H9 (cell line): ENCODE measurements around the gene DALRD3. TPM values are rescaled to one million over a fixed set of nuclear protein-coding genes. Genes with fewer than 3 reads are reported as not detected.
A peak's percentile ranks its signal among the peaks of the same experiment; 100 is the strongest.

ENCODE experiments used
- DNase-seq: peaks from one replicate; pipeline ENCODE4 v3.0.0-alpha.2; 2017
- H2AFZ ChIP-seq: one replicate; pipeline ENCODE4 v1.6.1; 2013; ENCODE audit warnings: mild to moderate bottlenecking, low read length, control low read depth, moderate library complexity
- H2AK5ac ChIP-seq: 2 replicates; pipeline ENCODE4 v1.6.1; 2013; ENCODE audit warnings: low read length, control low read depth, mixed read lengths; ENCODE audit not compliant: insufficient read length
- H2BK120ac ChIP-seq: one replicate; pipeline ENCODE4 v1.6.1; 2013; ENCODE audit warnings: low read depth, mild to moderate bottlenecking, low read length, control low read depth, inconsistent platforms; ENCODE audit not compliant: poor library complexity, severe bottlenecking
- H2BK12ac ChIP-seq: 2 replicates; pipeline ENCODE4 v1.6.1; 2013; ENCODE audit warnings: low read length, control low read depth, mixed read lengths, low read depth; ENCODE audit not compliant: insufficient read length
- H2BK15ac ChIP-seq: 2 replicates; pipeline ENCODE4 v1.6.1; 2013; ENCODE audit warnings: low read depth, low read length, control low read depth
- H2BK20ac ChIP-seq: one replicate; pipeline ENCODE4 v1.6.1; 2013; ENCODE audit warnings: low read depth, mild to moderate bottlenecking, low read length, control low read depth, inconsistent platforms; ENCODE audit not compliant: poor library complexity, severe bottlenecking
- H2BK5ac ChIP-seq: 2 replicates; pipeline ENCODE4 v1.6.1; 2013; ENCODE audit warnings: low read length, control low read depth, mixed read lengths; ENCODE audit not compliant: insufficient read length
- H3K14ac ChIP-seq: 2 replicates; pipeline ENCODE4 v1.6.1; 2013; ENCODE audit warnings: low read length, control low read depth; ENCODE audit not compliant: insufficient read depth
- H3K18ac ChIP-seq: 2 replicates; pipeline ENCODE4 v1.6.1; 2013; ENCODE audit warnings: low read depth, mild to moderate bottlenecking, mixed read lengths, low read length, control low read depth; ENCODE audit not compliant: insufficient read length
- H3K23ac ChIP-seq: 2 replicates; pipeline ENCODE4 v1.6.1; 2013; ENCODE audit warnings: low read length, control low read depth, mixed read lengths, low read depth; ENCODE audit not compliant: insufficient read length
- H3K23me2 ChIP-seq: 2 replicates; pipeline ENCODE4 v1.6.1; 2013; ENCODE audit warnings: low read depth, mild to moderate bottlenecking, mixed read lengths, low read length, control low read depth; ENCODE audit not compliant: insufficient read length, poor library complexity, severe bottlenecking
- H3K27ac ChIP-seq: 2 replicates; pipeline ENCODE4 v1.5.1; 2013; ENCODE audit warnings: low read length, control low read depth, mixed read lengths, low read depth; ENCODE audit not compliant: insufficient read length
- H3K27me3 ChIP-seq: 2 replicates; pipeline ENCODE4 v1.6.1; 2013; ENCODE audit warnings: low read length, control low read depth, inconsistent platforms; ENCODE audit not compliant: insufficient read depth
- H3K4ac ChIP-seq: 2 replicates; pipeline ENCODE4 v1.6.1; 2013; ENCODE audit warnings: low read depth, mild to moderate bottlenecking, control low read depth, inconsistent platforms, low read length, moderate library complexity
- H3K4me1 ChIP-seq: 2 replicates; pipeline ENCODE4 v1.6.1; 2013; ENCODE audit warnings: low read length, control low read depth, inconsistent platforms; ENCODE audit not compliant: insufficient read depth
- H3K4me2 ChIP-seq: 2 replicates; pipeline ENCODE4 v1.6.1; 2013; ENCODE audit warnings: low read length, control low read depth, mixed read lengths; ENCODE audit not compliant: insufficient read length, insufficient read depth
- H3K56ac ChIP-seq: 2 replicates; pipeline ENCODE4 v1.6.1; 2013; ENCODE audit warnings: low read depth, mild to moderate bottlenecking, mixed read lengths, low read length, control low read depth; ENCODE audit not compliant: insufficient read length
- H3K79me1 ChIP-seq: 2 replicates; pipeline ENCODE4 v1.6.1; 2013; ENCODE audit warnings: low read depth, mild to moderate bottlenecking, moderate library complexity, low read length, control low read depth, inconsistent platforms; ENCODE audit not compliant: insufficient read depth, poor library complexity, severe bottlenecking
- H3K79me2 ChIP-seq: 2 replicates; pipeline ENCODE4 v1.6.1; 2013; ENCODE audit warnings: low read length, control low read depth, inconsistent platforms; ENCODE audit not compliant: insufficient read depth
- H3K9ac ChIP-seq: 2 replicates; pipeline ENCODE4 v1.6.1; 2013; ENCODE audit warnings: low read length, control low read depth, mixed read lengths; ENCODE audit not compliant: insufficient read length; ENCODE audit errors: extremely low read depth
- H3K9me3 ChIP-seq: one replicate; pipeline ENCODE4 v1.6.1; 2013; ENCODE audit warnings: low read depth, low read length, inconsistent platforms; ENCODE audit not compliant: control insufficient read depth
- H3T11ph ChIP-seq: one replicate; pipeline ENCODE4 v1.6.1; 2013; ENCODE audit warnings: mild to moderate bottlenecking, low read length, control low read depth, inconsistent platforms
- H4K20me1 ChIP-seq: one replicate; pipeline ENCODE4 v1.6.1; 2013; ENCODE audit not compliant: control insufficient read depth, insufficient read length, insufficient read depth
- H4K5ac ChIP-seq: 2 replicates; pipeline ENCODE4 v1.6.1; 2013; ENCODE audit warnings: low read depth, mild to moderate bottlenecking, mixed read lengths, low read length, control low read depth; ENCODE audit not compliant: insufficient read length
- H4K8ac ChIP-seq: replicated peaks from 2 replicates; pipeline ENCODE4 v1.6.1; 2013; ENCODE audit warnings: low read length, control low read depth, mixed read lengths, low read depth; ENCODE audit not compliant: insufficient read length
- H4K91ac ChIP-seq: 2 replicates; pipeline ENCODE4 v1.6.1; 2013; ENCODE audit warnings: low read depth, mild to moderate bottlenecking, moderate library complexity, mixed read lengths, low read length, control low read depth; ENCODE audit not compliant: insufficient read length
- H3K27ac Mint-ChIP-seq, 3 experiments: 2 replicates in 2 of 3; 3 replicates in 1 of 3; pipeline ENCODE4 v1.8.0; 2020 to 2021; ENCODE audit warnings: mixed read lengths in 3 of 3, mild to moderate bottlenecking in 1 of 3, moderate library complexity in 1 of 3
- H3K27me3 Mint-ChIP-seq: 2 replicates; pipeline ENCODE4 v1.8.0; 2021; ENCODE audit warnings: low read depth, mild to moderate bottlenecking, moderate library complexity, mixed read lengths
- H3K36me3 Mint-ChIP-seq, 3 experiments: 2 replicates in 2 of 3; 3 replicates in 1 of 3; pipeline ENCODE4 v1.8.0; 2020 to 2021; ENCODE audit warnings: low read depth in 3 of 3, mixed read lengths in 3 of 3; ENCODE audit not compliant: insufficient read depth in 1 of 3
- H3K4me1 Mint-ChIP-seq, 2 experiments: 2 replicates each; pipeline ENCODE4 v1.8.0; 2020; ENCODE audit warnings: mixed read lengths in 2 of 2
- H3K4me3 Mint-ChIP-seq, 2 experiments: 2 replicates in 1 of 2; 3 replicates in 1 of 2; pipeline ENCODE4 v1.8.0; 2020 to 2021; ENCODE audit warnings: mild to moderate bottlenecking in 2 of 2, mixed read lengths in 2 of 2, moderate library complexity in 1 of 2
- H3K9me3 Mint-ChIP-seq, 2 experiments: 2 replicates in 1 of 2; 3 replicates in 1 of 2; pipeline ENCODE4 v1.8.0; 2020; ENCODE audit warnings: mild to moderate bottlenecking in 2 of 2, mixed read lengths in 2 of 2, moderate library complexity in 1 of 2
- CTCF ChIP-seq: fragments of 200-600 bp; sonication (generic); conservative IDR thresholded peaks from 3 replicates; pipeline ENCODE4 v1.8.0; 2021; ENCODE audit warnings: antibody characterized with exemption, mild to moderate bottlenecking
- WGBS: extraction: QIAGEN DNeasy Blood & Tissue Kit; methylation state at CpG from one replicate; pipeline ENCODE4 v1.1.7; 2013; ENCODE audit warnings: missing lambda C conversion rate, low lambda C conversion rate, mixed read lengths; ENCODE audit not compliant: insufficient read length; ENCODE audit errors: extremely low coverage; 5-methylcytosine and 5-hydroxymethylcytosine counted together
- total RNA-seq: library from RNA; stranded (reverse); gene quantifications from 2 replicates; pipeline ENCODE4 v1.2.1, GENCODE V29; 2021

Gene DALRD3
- total RNA-seq, 1 experiment from 2014 or later, result 32.3 TPM

- Histone ChIP-seq H3K14ac (no peak overlapping the region), H3K56ac (no peak overlapping the region), H3K9me3 (no peaks in the 10 kb centered on the region), H2AFZ (no peak overlapping the region), H3K4me2 (no peak overlapping the region), H3T11ph (no peak overlapping the region), H2AK5ac (no peak overlapping the region), H2BK15ac (no peak overlapping the region), H4K8ac (no peak overlapping the region), H3K27me3 (no peaks in the 10 kb centered on the region), H4K91ac (no peak overlapping the region), H3K9ac (no peak overlapping the region), H4K5ac (no peak overlapping the region), H2BK12ac (no peak overlapping the region), H3K79me1 (no peaks in the 10 kb centered on the region), H3K4me1 (no peaks in the 10 kb centered on the region), H3K18ac (no peak overlapping the region), H3K27ac (no peak overlapping the region), H2BK20ac (no peak overlapping the region), H3K23me2 (peaks cover 16% of the 10 kb centered on the region), H2BK120ac (no peak overlapping the region), H3K23ac (no peak overlapping the region), H3K4ac (no peak overlapping the region), H3K79me2 (no peaks in the 10 kb centered on the region; the same call in 1 of the 2 replicates), H2BK5ac (no peak overlapping the region), H4K20me1 (peaks cover 2% of the 10 kb centered on the region)
- Mint-ChIP-seq H3K4me3 (peak overlapping the region; percentile 91 to 95; a peak in 4 of 5 replicates), H3K4me1 (peaks cover 17 to 21% of the 10 kb centered on the region in 2 experiments), H3K9me3 (no peaks in the 10 kb centered on the region), H3K27me3 (no peaks in the 10 kb centered on the region), H3K36me3 (peaks cover 23 to 51% (median 46%) of the 10 kb centered on the region in 3 experiments), H3K27ac (no peak overlapping the region)
- no peak for DNase-seq
- no peak for TF ChIP-seq CTCF
- WGBS, result no CpG with 5 or more reads among the region's 6 CpGs
These were observed 1.8 kb downstream of the DALRD3 start for GRCh38 chr3:49016414-49017228.
